ENCODE results near the gene ADAD1. TPM values are rescaled to one million over a fixed set of nuclear protein-coding genes. Genes with fewer than 3 reads are reported as not detected.

ADAD1 gene
- total RNA-seq, 1 experiment from 2014 or later, result not detected

DNA sequence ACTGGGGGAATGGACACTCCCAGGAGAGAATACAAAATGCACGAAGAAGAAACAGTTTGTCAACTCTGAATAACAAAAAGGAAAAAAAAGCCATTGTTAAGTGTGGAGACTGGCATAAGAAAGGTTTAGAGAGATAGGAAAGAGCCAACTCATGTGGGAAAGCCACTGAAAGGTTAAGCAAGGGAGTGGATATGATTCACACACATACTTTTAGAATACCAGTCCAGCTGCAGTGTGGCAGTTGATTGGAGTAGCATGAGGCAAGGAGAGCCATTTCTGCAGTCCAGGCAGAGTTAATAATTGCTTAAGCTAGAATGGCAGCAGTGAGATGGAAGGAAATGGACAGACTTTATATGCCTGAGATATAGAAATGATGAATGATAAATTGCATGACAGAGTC is 36.9 kb upstream of the ADAD1 start:
- peak; percentile 53 for DNase-seq (ENCODE audit: unreplicated experiment)
- Mint-ChIP-seq H3K27me3 (ENCODE audit: insufficient read depth, unreplicated experiment) (no peaks in the 10 kb centered on the region), H3K27ac (ENCODE audit: low read depth, unreplicated experiment) (no peak overlapping the region), H3K4me1 (ENCODE audit: insufficient read depth, unreplicated experiment) (no peaks in the 10 kb centered on the region), H3K4me3 (ENCODE audit: unreplicated experiment) (no peak overlapping the region), H3K36me3 (ENCODE audit: insufficient read depth, unreplicated experiment) (peaks cover 29% of the 10 kb centered on the region), H3K9me3 (ENCODE audit: unreplicated experiment) (no peaks in the 10 kb centered on the region)
- ChIA-PET POLR2A (interaction anchor here (0.7 kb wide), 1 partner anchor 19 kb away, joined by 4 read pairs; no protein-coding TSS in a partner anchor), CTCF (interaction anchor here (0.6 to 1.5 kb wide), 4 partner anchors 14 to 298 kb away, joined by 3 to 8 read pairs (median 4); no protein-coding TSS in a partner anchor)
- intact Hi-C loops (cut with micrococcal nuclease), result no loop called here
- TF ChIP-seq, protein P1, sequence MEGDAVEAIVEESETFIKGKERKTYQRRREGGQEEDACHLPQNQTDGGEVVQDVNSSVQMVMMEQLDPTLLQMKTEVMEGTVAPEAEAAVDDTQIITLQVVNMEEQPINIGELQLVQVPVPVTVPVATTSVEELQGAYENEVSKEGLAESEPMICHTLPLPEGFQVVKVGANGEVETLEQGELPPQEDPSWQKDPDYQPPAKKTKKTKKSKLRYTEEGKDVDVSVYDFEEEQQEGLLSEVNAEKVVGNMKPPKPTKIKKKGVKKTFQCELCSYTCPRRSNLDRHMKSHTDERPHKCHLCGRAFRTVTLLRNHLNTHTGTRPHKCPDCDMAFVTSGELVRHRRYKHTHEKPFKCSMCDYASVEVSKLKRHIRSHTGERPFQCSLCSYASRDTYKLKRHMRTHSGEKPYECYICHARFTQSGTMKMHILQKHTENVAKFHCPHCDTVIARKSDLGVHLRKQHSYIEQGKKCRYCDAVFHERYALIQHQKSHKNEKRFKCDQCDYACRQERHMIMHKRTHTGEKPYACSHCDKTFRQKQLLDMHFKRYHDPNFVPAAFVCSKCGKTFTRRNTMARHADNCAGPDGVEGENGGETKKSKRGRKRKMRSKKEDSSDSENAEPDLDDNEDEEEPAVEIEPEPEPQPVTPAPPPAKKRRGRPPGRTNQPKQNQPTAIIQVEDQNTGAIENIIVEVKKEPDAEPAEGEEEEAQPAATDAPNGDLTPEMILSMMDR (IDR thresholded peaks at IDR 0.05; ENCODE audit: unreplicated experiment), result no peak
- BruUV-seq (replicated peaks), result no TSS peak

DNA sequence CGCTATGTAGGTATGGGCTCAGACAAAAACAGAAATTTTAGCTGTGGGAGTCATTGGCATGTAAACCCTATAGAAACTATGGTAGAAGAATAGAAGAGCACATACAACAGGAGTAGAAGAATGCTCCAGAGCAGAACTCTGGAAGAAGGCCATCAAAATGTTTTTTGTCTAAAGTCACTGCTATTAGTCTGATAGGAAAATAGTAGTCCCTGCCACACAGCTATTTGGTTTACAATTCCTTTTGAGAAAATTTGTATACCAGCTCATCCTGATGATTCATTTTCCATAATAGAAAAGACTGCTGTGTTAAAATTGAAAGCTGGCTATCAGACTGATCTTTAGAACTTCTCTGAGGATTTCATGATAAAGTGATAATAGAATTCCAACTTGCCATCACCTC is 32.8 kb upstream of the ADAD1 start:
- no TSS peak for BruUV-seq (replicated peaks)
- Mint-ChIP-seq H3K4me1 (ENCODE audit: insufficient read depth, unreplicated experiment) (no peaks in the 10 kb centered on the region), H3K27me3 (ENCODE audit: insufficient read depth, unreplicated experiment) (no peaks in the 10 kb centered on the region), H3K27ac (ENCODE audit: low read depth, unreplicated experiment) (no peak overlapping the region), H3K4me3 (ENCODE audit: unreplicated experiment) (no peak overlapping the region), H3K36me3 (ENCODE audit: insufficient read depth, unreplicated experiment) (peaks cover 48% of the 10 kb centered on the region), H3K9me3 (ENCODE audit: unreplicated experiment) (no peaks in the 10 kb centered on the region)
- CTCF ChIA-PET, result no interaction called here
- TF ChIP-seq, protein P1 (IDR thresholded peaks at IDR 0.05; ENCODE audit: unreplicated experiment), result no peak
- POLR2A ChIA-PET, result no interaction called here
- no peak for DNase-seq (ENCODE audit: unreplicated experiment)
- intact Hi-C loops (cut with micrococcal nuclease), result no loop called here

DNA sequence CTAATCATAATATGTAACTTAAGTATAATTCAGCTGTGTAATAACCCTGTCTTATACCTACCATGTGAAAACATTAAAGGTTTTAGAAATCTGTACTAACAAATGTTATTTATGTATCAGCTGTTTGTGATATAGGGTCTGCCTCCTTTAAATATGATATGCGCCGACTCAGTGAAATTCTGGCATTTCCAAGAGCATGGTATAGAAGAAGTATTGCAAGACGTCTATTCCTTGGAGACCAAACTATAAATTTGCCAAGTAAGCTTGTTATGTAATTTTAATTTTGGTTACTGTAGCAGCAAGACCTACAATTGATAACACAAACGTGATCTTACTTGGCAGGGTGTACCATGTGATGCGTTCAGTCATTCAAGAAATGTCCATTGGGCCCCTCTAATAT is 32.3 kb upstream of the ADAD1 start:
- Mint-ChIP-seq H3K27ac (ENCODE audit: low read depth, unreplicated experiment) (no peak overlapping the region), H3K4me1 (ENCODE audit: insufficient read depth, unreplicated experiment) (no peaks in the 10 kb centered on the region), H3K27me3 (ENCODE audit: insufficient read depth, unreplicated experiment) (no peaks in the 10 kb centered on the region), H3K9me3 (ENCODE audit: unreplicated experiment) (no peaks in the 10 kb centered on the region), H3K4me3 (ENCODE audit: unreplicated experiment) (no peak overlapping the region), H3K36me3 (ENCODE audit: insufficient read depth, unreplicated experiment) (peaks cover 53% of the 10 kb centered on the region)
- DNase-seq (ENCODE audit: unreplicated experiment), result no peak
- intact Hi-C loops (cut with micrococcal nuclease), result no loop called here
- no TSS peak for BruUV-seq (replicated peaks)
- POLR2A ChIA-PET, result no interaction called here
- TF ChIP-seq, protein P1 (IDR thresholded peaks at IDR 0.05; ENCODE audit: unreplicated experiment), result no peak
- CTCF ChIA-PET, result no interaction called here

DNA sequence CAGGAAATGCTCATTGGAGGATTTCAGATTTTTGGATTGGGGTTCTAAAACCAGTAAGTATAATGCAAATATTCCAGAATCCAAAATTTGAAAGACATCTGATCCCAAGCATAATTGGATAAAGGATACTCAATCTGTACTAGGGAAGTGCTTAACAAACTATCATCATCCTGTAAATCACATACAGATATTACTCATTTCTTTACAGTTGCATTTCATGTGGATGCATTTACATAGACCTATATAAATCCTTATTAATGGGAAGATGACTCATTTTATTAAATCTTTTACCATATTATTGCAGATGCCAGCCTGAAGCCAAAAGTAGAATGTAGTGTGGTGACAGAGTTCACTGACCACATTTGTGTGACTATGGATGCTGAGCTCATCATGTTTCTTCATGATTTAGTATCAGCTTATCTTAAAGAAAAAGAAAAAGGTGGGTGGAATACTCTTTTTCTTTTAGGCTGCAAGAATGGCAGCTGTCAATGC is 22.4 kb upstream of the ADAD1 start:
- H3K36me3 Mint-ChIP-seq (ENCODE audit: insufficient read depth, unreplicated experiment), result peaks cover 48% of the 10 kb centered on the region
- H3K9me3 Mint-ChIP-seq (ENCODE audit: unreplicated experiment), result no peaks in the 10 kb centered on the region
- TF ChIP-seq, protein P1 (IDR thresholded peaks at IDR 0.05; ENCODE audit: unreplicated experiment), result no peak
- ChIA-PET CTCF (interaction anchor here (1.5 kb wide), 1 partner anchor 221 kb away, joined by 10 read pairs; no protein-coding TSS in a partner anchor), POLR2A (no interaction called here)
- no TSS peak for BruUV-seq (replicated peaks)
- no peaks in the 10 kb centered on the region for H3K4me1 Mint-ChIP-seq (ENCODE audit: insufficient read depth, unreplicated experiment)
- no peak for DNase-seq (ENCODE audit: unreplicated experiment)
- no peaks in the 10 kb centered on the region for H3K27me3 Mint-ChIP-seq (ENCODE audit: insufficient read depth, unreplicated experiment)
- no peak overlapping the region for H3K4me3 Mint-ChIP-seq (ENCODE audit: unreplicated experiment)
- no peak overlapping the region for H3K27ac Mint-ChIP-seq (ENCODE audit: low read depth, unreplicated experiment)
- intact Hi-C loops (cut with micrococcal nuclease), result no loop called here
